ENCODE measurements around the gene SP8. TPM values are rescaled to one million over a fixed set of nuclear protein-coding genes. Genes with fewer than 3 reads are reported as not detected.
"Not testable (repeated sequence)": the region's sequence is repeated elsewhere in the genome, so short reads cannot be mapped to it uniquely, and the experiment has no call there.

The SP8 gene
- total RNA-seq, 1 experiment from 2014 or later = not detected

GRCh38 chr7:20828947-20829346, 42.3 kb upstream of the SP8 start:
- Histone ChIP-seq H3K4me2 (no peak overlapping the region), H3K36me3 (ENCODE audit: low read depth) (no peaks in the 10 kb centered on the region), H3K27ac (no peak overlapping the region), H2AFZ (no peak overlapping the region), H3K79me2 (ENCODE audit: low read depth) (no peaks in the 10 kb centered on the region), H3K27me3 (ENCODE audit: insufficient read depth, low read depth) (no peaks in the 10 kb centered on the region), H3F3A (ENCODE audit: insufficient read depth, low read depth) (no peaks in the 10 kb centered on the region), H3K9me2 (ENCODE audit: insufficient read depth) (no peaks in the 10 kb centered on the region), H3K4me3 (no peak overlapping the region), H4K20me1 (ENCODE audit: insufficient read depth) (no peaks in the 10 kb centered on the region; the same call in 1 of the 2 replicates), H3K4me1 (replicated peaks; ENCODE audit: insufficient read depth) (no peaks in the 10 kb centered on the region), H3K9me3 (ENCODE audit: insufficient read depth, low read depth) (no peaks in the 10 kb centered on the region)
- intact Hi-C loops (cut with micrococcal nuclease; ENCODE audit: unreplicated experiment) = no loop called here
- ChIA-PET POLR2A (ENCODE audit: unreplicated experiment) (no interaction called here), CTCF (no interaction called here)
- TF ChIP-seq CTCF (conservative IDR thresholded peaks at IDR 0.05) (no peak), EZH2 (IDR thresholded peaks at IDR 0.05; ENCODE audit: low read depth) (no peak)
- no peak for DNase-seq
- BruUV-seq (replicated peaks) = no TSS peak

- peak overlapping the region; percentile 28; the same call in 1 of the 2 replicates for H2AFZ ChIP-seq
- DNase-seq = no peak
- H3K4me1 ChIP-seq (replicated peaks; ENCODE audit: insufficient read depth) = no peaks in the 10 kb centered on the region
- POLR2A ChIA-PET (ENCODE audit: unreplicated experiment) = no interaction called here
- no peaks in the 10 kb centered on the region for H3K9me2 ChIP-seq (ENCODE audit: insufficient read depth)
- BruUV-seq (replicated peaks) = no TSS peak
- no peaks in the 10 kb centered on the region for H3K27me3 ChIP-seq (ENCODE audit: insufficient read depth, low read depth)
- no peaks in the 10 kb centered on the region for H3K36me3 ChIP-seq (ENCODE audit: low read depth)
- CTCF ChIA-PET = no interaction called here
- H3K4me2 ChIP-seq = peak overlapping the region; percentile 32
- no peaks in the 10 kb centered on the region for H3K9me3 ChIP-seq (ENCODE audit: insufficient read depth, low read depth)
- no peaks in the 10 kb centered on the region for H3F3A ChIP-seq (ENCODE audit: insufficient read depth, low read depth)
- no peak overlapping the region for H3K4me3 ChIP-seq
- TF ChIP-seq EZH2 (IDR thresholded peaks at IDR 0.05; ENCODE audit: low read depth) = no peak
- H3K27ac ChIP-seq = no peak overlapping the region
- H3K79me2 ChIP-seq (ENCODE audit: low read depth) = no peaks in the 10 kb centered on the region
- intact Hi-C loops (cut with micrococcal nuclease; ENCODE audit: unreplicated experiment) = no loop called here
- H4K20me1 ChIP-seq (ENCODE audit: insufficient read depth) = no peaks in the 10 kb centered on the region; the same call in 1 of the 2 replicates
Observed at GRCh38 chr7:20827172-20827571, 40.5 kb upstream of the SP8 start.

- DNase-seq = no peak
- H3K4me3 ChIP-seq = no peak overlapping the region
- no peak overlapping the region for H3K4me2 ChIP-seq
- no peaks in the 10 kb centered on the region for H3K4me1 ChIP-seq (replicated peaks; ENCODE audit: insufficient read depth)
- CTCF ChIA-PET = no interaction called here
- no peaks in the 10 kb centered on the region for H3K9me2 ChIP-seq (ENCODE audit: insufficient read depth)
- H3F3A ChIP-seq (ENCODE audit: insufficient read depth, low read depth) = no peaks in the 10 kb centered on the region
- H3K27me3 ChIP-seq (ENCODE audit: insufficient read depth, low read depth) = no peaks in the 10 kb centered on the region
- no TSS peak for BruUV-seq (replicated peaks)
- no peaks in the 10 kb centered on the region; the same call in 1 of the 2 replicates for H4K20me1 ChIP-seq (ENCODE audit: insufficient read depth)
- H3K36me3 ChIP-seq (ENCODE audit: low read depth) = no peaks in the 10 kb centered on the region
- no peak for TF ChIP-seq CTCF (conservative IDR thresholded peaks at IDR 0.05)
- TF ChIP-seq EZH2 (IDR thresholded peaks at IDR 0.05; ENCODE audit: low read depth) = no peak
- H3K27ac ChIP-seq = no peak overlapping the region
- POLR2A ChIA-PET (ENCODE audit: unreplicated experiment) = interaction anchor here (0.6 kb wide), 1 partner anchor 442 kb away, joined by 6 read pairs; no protein-coding TSS in a partner anchor
- H3K9me3 ChIP-seq (ENCODE audit: insufficient read depth, low read depth) = no peaks in the 10 kb centered on the region
- intact Hi-C loops (cut with micrococcal nuclease; ENCODE audit: unreplicated experiment) = no loop called here
- H2AFZ ChIP-seq = no peak overlapping the region
- no peaks in the 10 kb centered on the region for H3K79me2 ChIP-seq (ENCODE audit: low read depth)
Observed at GRCh38 chr7:20826243-20826642, 39.6 kb upstream of the SP8 start.

GRCh38 chr7:20825555-20825954, 38.9 kb upstream of the SP8 start:
- H3K36me3 ChIP-seq (ENCODE audit: low read depth) = no peaks in the 10 kb centered on the region
- no peaks in the 10 kb centered on the region for H3K9me2 ChIP-seq (ENCODE audit: insufficient read depth)
- H3K27ac ChIP-seq = no peak overlapping the region
- H3K79me2 ChIP-seq (ENCODE audit: low read depth) = no peaks in the 10 kb centered on the region
- no peaks in the 10 kb centered on the region for H3K4me1 ChIP-seq (replicated peaks; ENCODE audit: insufficient read depth)
- intact Hi-C loops (cut with micrococcal nuclease; ENCODE audit: unreplicated experiment) = no loop called here
- CTCF ChIA-PET = no interaction called here
- no peak overlapping the region for H3K4me3 ChIP-seq
- TF ChIP-seq CTCF (conservative IDR thresholded peaks at IDR 0.05) (no peak), EZH2 (IDR thresholded peaks at IDR 0.05; ENCODE audit: low read depth) (no peak)
- DNase-seq = peak in 1 of 2 experiments; percentile 25
- no peaks in the 10 kb centered on the region for H3K9me3 ChIP-seq (ENCODE audit: insufficient read depth, low read depth)
- no TSS peak for BruUV-seq (replicated peaks)
- H2AFZ ChIP-seq = no peak overlapping the region
- H3K27me3 ChIP-seq (ENCODE audit: insufficient read depth, low read depth) = no peaks in the 10 kb centered on the region
- POLR2A ChIA-PET (ENCODE audit: unreplicated experiment) = interaction anchor here (0.6 kb wide), 1 partner anchor 441 kb away, joined by 6 read pairs; no protein-coding TSS in a partner anchor
- H3K4me2 ChIP-seq = no peak overlapping the region
- no peaks in the 10 kb centered on the region for H3F3A ChIP-seq (ENCODE audit: insufficient read depth, low read depth)
- no peaks in the 10 kb centered on the region; the same call in 1 of the 2 replicates for H4K20me1 ChIP-seq (ENCODE audit: insufficient read depth)

GRCh38 chr7:20821390-20821789, 34.7 kb upstream of the SP8 start:
- H3F3A ChIP-seq (ENCODE audit: insufficient read depth, low read depth); BruUV-seq (replicated peaks); H3K9me3 ChIP-seq (ENCODE audit: insufficient read depth, low read depth); H2AFZ ChIP-seq; H3K9me2 ChIP-seq (ENCODE audit: insufficient read depth); H3K36me3 ChIP-seq (ENCODE audit: low read depth); H3K27ac ChIP-seq; DNase-seq; H3K4me2 ChIP-seq; H3K27me3 ChIP-seq (ENCODE audit: insufficient read depth, low read depth); H3K4me3 ChIP-seq; H4K20me1 ChIP-seq (ENCODE audit: insufficient read depth); CTCF ChIA-PET; intact Hi-C loops (cut with micrococcal nuclease; ENCODE audit: unreplicated experiment); POLR2A ChIA-PET (ENCODE audit: unreplicated experiment); H3K79me2 ChIP-seq (ENCODE audit: low read depth); H3K4me1 ChIP-seq (replicated peaks; ENCODE audit: insufficient read depth): not testable (repeated sequence)

Data from PC-9 (cell line).